ENCODE measurements around the gene B3GALT6.

DNA sequence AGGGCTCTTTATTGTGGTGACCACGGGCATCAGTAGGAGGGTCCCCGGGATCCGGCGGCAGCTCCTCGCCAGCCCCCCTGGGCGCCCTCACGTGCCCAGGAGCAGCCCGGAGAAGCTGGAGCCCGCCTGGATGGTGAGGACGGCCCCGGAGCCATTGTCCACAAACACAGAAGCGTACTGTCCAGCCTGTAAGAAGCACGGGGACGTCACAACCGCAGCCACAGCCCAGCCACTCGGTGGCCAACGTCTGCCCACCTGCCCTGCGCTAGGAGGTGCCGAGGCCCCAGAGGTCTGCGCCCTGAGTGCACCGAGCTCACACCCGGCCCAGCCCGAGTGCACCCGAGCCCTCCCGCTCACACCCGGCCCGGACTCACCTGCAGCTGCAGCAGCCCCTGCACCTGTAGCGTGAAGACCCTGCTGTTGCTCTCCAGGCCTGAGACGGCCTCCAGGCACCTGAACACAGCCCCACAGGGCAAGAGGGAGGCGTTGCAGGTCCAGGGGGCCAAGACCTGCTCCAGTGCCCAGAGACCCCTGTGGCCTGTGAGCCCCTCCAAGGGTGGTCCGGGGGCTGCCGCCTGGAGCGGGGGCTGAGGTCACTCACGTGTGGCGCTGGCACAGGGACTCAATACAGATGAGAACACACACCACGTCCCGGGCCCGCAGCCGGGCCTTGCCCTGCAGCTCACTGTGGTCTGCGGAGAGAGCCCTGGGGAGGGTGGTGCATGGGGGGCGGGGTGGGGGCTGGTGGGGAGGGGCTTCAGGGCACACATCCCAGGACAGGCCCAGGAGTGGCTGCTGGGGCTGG is 10.6 kb downstream of the B3GALT6 start:
- TF ChIP-seq, protein P1, sequence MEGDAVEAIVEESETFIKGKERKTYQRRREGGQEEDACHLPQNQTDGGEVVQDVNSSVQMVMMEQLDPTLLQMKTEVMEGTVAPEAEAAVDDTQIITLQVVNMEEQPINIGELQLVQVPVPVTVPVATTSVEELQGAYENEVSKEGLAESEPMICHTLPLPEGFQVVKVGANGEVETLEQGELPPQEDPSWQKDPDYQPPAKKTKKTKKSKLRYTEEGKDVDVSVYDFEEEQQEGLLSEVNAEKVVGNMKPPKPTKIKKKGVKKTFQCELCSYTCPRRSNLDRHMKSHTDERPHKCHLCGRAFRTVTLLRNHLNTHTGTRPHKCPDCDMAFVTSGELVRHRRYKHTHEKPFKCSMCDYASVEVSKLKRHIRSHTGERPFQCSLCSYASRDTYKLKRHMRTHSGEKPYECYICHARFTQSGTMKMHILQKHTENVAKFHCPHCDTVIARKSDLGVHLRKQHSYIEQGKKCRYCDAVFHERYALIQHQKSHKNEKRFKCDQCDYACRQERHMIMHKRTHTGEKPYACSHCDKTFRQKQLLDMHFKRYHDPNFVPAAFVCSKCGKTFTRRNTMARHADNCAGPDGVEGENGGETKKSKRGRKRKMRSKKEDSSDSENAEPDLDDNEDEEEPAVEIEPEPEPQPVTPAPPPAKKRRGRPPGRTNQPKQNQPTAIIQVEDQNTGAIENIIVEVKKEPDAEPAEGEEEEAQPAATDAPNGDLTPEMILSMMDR (conservative IDR thresholded peaks at IDR 0.05 in 1 of 2, IDR thresholded peaks at IDR 0.05 in 1 of 2; ENCODE audit: low read depth in 1 of 2, low read length in 2 of 2), result no peak
- TF ChIP-seq EZH2 (IDR thresholded peaks at IDR 0.05; ENCODE audit: low read length, missing control alignments), result no peak

All from fibroblast of lung (primary cell).